Smooth muscle cell (in vitro differentiated cells): ENCODE measurements around the gene CLDN5. TPM values are rescaled to one million over a fixed set of nuclear protein-coding genes. Genes with fewer than 3 reads are reported as not detected.

Experiments
- DNase-seq: peaks from one replicate; lab custom pipeline; 2025; ENCODE audit not compliant: unreplicated experiment; lab: John Stamatoyannopoulos, UW
- H2AFZ ChIP-seq: fragments of 200-600 bp; sonication (generic); 2 replicates; pipeline ENCODE4 v1.6.0; 2016; ENCODE audit warnings: antibody characterized with exemption, low read depth, mild to moderate bottlenecking
- H3F3A ChIP-seq: fragments of 200-600 bp; sonication (generic); 2 replicates; pipeline ENCODE4 v1.6.0; 2017; ENCODE audit warnings: antibody characterized with exemption, low read depth
- H3K27ac ChIP-seq: fragments of 200-600 bp; sonication (generic); 2 replicates; pipeline ENCODE4 v1.5.1; 2016; ENCODE audit warnings: low read depth, mild to moderate bottlenecking
- H3K27me3 ChIP-seq: fragments of 200-600 bp; sonication (generic); 2 replicates; pipeline ENCODE4 v1.6.1; 2016; ENCODE audit warnings: low read depth, mild to moderate bottlenecking
- H3K36me3 ChIP-seq: fragments of 200-600 bp; sonication (generic); 2 replicates; pipeline ENCODE4 v1.5.1; 2016; ENCODE audit warnings: low read depth
- H3K4me1 ChIP-seq: fragments of 200-600 bp; sonication (generic); 2 replicates; pipeline ENCODE4 v1.5.1; 2016; ENCODE audit warnings: low read depth
- H3K4me2 ChIP-seq: fragments of 200-600 bp; sonication (generic); 2 replicates; pipeline ENCODE4 v1.6.0; 2016; ENCODE audit warnings: mild to moderate bottlenecking
- H3K4me3 ChIP-seq: fragments of 200-600 bp; sonication (generic); 2 replicates; pipeline ENCODE4 v1.5.1; 2016; ENCODE audit warnings: mild to moderate bottlenecking
- H3K79me2 ChIP-seq: fragments of 200-600 bp; sonication (generic); 2 replicates; pipeline ENCODE4 v1.6.0; 2016; ENCODE audit warnings: low read depth, mild to moderate bottlenecking
- H3K9ac ChIP-seq: fragments of 200-600 bp; sonication (generic); 2 replicates; pipeline ENCODE4 v1.6.0; 2016; ENCODE audit warnings: low read depth
- H3K9me3 ChIP-seq: fragments of 200-600 bp; sonication (generic); replicated peaks from 2 replicates; pipeline ENCODE4 v1.5.1; 2016; ENCODE audit warnings: low read depth
- H4K20me1 ChIP-seq: fragments of 200-600 bp; sonication (generic); 2 replicates; pipeline ENCODE4 v1.6.0; 2016; ENCODE audit warnings: low read depth
- WGBS: methylation state at CpG from one replicate; pipeline ENCODE4 v1.1.7; 2016; ENCODE audit warnings: low lambda C conversion rate; 5-methylcytosine and 5-hydroxymethylcytosine counted together
- polyA plus RNA-seq: library from polyadenylated mRNA; unstranded; fragments of >200 nt; fragmentation: Nextera tagmentation; extraction: Ambion mirVana; gene quantifications from 2 replicates; pipeline ENCODE4 v1.2.1, GENCODE V29; 2016
- total RNA-seq: library from RNA; depleted of rRNA; stranded (reverse); fragments of >200 nt; gene quantifications from 2 replicates; pipeline ENCODE4 v1.2.3, GENCODE V29; 2014
- TF ChIP-seq, protein P1 (sequence below): fragments of 200-600 bp; sonication (generic); IDR thresholded peaks from 2 replicates; pipeline ENCODE4 v1.5.1; 2017; ENCODE audit warnings: borderline replicate concordance, mild to moderate bottlenecking, antibody characterized with exemption; ENCODE audit not compliant: insufficient read depth, poor library complexity, severe bottlenecking

CLDN5 gene
- total and polyA plus RNA-seq, 2 experiments from 2014 or later = 0.11 TPM; not detected in 1

DNA sequence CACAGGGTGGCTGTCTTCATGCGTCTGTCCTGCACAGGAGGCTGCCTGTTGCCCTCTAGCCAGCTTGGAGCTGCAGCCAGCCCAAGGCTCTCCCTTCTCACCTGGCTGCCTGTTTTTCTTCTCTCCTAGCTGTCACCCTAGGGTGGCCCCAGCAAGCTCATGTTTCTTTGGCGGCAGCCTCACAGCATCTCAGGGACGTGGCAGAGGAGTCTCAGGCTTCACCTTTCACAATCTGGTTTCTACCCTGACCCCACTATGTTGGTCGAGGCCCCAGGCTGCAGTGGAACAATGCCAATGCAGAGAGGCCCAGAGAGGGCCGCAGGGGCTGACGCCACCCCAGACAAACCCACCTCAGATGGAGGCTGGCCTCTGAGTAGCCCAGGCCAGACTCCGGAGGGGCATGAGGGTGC, 2.5 kb upstream of the CLDN5 start:
- H3K9ac ChIP-seq = no peak overlapping the region

DNA sequence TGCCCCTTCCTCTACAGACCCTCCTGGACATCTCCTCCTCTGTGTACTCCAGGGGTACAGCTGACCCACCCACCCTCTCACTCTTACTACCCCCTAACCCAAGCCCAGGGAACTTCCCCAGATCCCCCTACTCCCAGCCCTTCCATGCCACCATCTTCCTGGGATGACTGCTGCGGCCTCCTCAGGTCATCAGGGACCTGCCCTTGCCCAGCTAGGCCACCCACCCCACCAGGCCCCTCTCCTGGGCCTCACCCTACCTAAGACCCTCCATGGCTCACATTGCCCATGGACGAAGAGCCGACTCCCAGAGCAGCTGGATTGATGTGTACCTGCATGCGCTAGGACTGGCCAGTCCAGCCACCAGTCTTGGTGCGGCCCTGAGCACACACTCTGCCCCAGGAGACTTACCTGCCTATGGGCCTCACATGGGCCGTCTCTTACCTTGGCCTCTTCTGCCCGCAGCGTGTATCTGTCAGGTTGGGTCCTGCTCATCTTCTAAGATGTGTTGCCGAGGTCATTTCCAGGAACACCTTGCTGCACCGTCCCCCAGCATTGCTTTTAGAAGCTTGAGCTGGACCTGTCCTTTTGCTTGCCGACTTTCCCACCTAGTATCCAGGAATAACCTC, 2.0 kb upstream of the CLDN5 start:
- Histone ChIP-seq H3K4me3 (no peak overlapping the region), H3K79me2 (no peaks in the 10 kb centered on the region), H3K9me3 (no peaks in the 10 kb centered on the region), H3F3A (no peaks in the 10 kb centered on the region), H3K4me2 (no peak overlapping the region), H3K4me1 (peaks cover 12% of the 10 kb centered on the region), H3K27me3 (peaks cover 52% of the 10 kb centered on the region), H3K9ac (no peak overlapping the region), H3K27ac (no peak overlapping the region), H3K36me3 (no peaks in the 10 kb centered on the region), H4K20me1 (no peaks in the 10 kb centered on the region), H2AFZ (no peak overlapping the region)
- TF ChIP-seq, protein P1, sequence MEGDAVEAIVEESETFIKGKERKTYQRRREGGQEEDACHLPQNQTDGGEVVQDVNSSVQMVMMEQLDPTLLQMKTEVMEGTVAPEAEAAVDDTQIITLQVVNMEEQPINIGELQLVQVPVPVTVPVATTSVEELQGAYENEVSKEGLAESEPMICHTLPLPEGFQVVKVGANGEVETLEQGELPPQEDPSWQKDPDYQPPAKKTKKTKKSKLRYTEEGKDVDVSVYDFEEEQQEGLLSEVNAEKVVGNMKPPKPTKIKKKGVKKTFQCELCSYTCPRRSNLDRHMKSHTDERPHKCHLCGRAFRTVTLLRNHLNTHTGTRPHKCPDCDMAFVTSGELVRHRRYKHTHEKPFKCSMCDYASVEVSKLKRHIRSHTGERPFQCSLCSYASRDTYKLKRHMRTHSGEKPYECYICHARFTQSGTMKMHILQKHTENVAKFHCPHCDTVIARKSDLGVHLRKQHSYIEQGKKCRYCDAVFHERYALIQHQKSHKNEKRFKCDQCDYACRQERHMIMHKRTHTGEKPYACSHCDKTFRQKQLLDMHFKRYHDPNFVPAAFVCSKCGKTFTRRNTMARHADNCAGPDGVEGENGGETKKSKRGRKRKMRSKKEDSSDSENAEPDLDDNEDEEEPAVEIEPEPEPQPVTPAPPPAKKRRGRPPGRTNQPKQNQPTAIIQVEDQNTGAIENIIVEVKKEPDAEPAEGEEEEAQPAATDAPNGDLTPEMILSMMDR = no peak
- DNase-seq = no peak
- 96% methylated on average over 11 of the region's 11 CpGs for WGBS

More for the DNA sequence above, 2.5 kb upstream of the CLDN5 start:
- Histone ChIP-seq H3K27ac (no peak overlapping the region), H3K4me1 (peaks cover 12% of the 10 kb centered on the region), H4K20me1 (no peaks in the 10 kb centered on the region), H3K9me3 (no peaks in the 10 kb centered on the region), H3K36me3 (no peaks in the 10 kb centered on the region), H2AFZ (no peak overlapping the region), H3K79me2 (no peaks in the 10 kb centered on the region), H3K27me3 (peaks cover 48% of the 10 kb centered on the region), H3K4me2 (no peak overlapping the region), H3K4me3 (no peak overlapping the region), H3F3A (no peaks in the 10 kb centered on the region)
- TF ChIP-seq, protein P1 = no peak
- 89% methylated on average over 7 of the region's 7 CpGs for WGBS
- no peak for DNase-seq

DNA sequence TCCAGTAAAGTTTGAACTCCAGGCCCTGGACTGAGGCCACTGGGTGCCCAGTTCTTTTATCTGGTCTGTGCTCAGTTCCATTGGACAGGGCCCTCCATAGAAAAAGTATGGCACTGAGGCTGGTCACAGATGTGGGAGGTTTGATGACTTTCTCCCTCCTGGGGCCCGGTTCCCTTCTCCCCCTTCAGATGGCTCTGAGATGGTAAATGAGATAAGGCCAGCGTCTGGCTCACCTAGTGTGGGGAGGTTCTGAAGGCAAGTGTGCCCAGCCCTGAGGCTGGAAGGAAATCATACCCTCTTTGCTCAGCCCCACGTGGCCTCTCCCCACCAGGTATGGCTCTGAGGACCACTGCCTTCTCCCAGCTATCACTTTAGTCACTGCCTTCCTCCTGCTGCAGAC, 1.5 kb upstream of the CLDN5 start:
- no peaks in the 10 kb centered on the region for H3K9me3 ChIP-seq
- H3K27ac ChIP-seq = no peak overlapping the region
- H2AFZ ChIP-seq = no peak overlapping the region
- no peaks in the 10 kb centered on the region for H3K79me2 ChIP-seq
- no peak overlapping the region for H3K9ac ChIP-seq
- TF ChIP-seq, protein P1 = no peak
- H3K4me1 ChIP-seq = peaks cover 12% of the 10 kb centered on the region
- H3F3A ChIP-seq = no peaks in the 10 kb centered on the region
- no peak overlapping the region for H3K4me3 ChIP-seq
- no peaks in the 10 kb centered on the region for H3K36me3 ChIP-seq
- no peak overlapping the region for H3K4me2 ChIP-seq
- H4K20me1 ChIP-seq = no peaks in the 10 kb centered on the region
- peaks cover 55% of the 10 kb centered on the region for H3K27me3 ChIP-seq
- 76% methylated on average over 3 of the region's 3 CpGs for WGBS
- no peak for DNase-seq

DNA sequence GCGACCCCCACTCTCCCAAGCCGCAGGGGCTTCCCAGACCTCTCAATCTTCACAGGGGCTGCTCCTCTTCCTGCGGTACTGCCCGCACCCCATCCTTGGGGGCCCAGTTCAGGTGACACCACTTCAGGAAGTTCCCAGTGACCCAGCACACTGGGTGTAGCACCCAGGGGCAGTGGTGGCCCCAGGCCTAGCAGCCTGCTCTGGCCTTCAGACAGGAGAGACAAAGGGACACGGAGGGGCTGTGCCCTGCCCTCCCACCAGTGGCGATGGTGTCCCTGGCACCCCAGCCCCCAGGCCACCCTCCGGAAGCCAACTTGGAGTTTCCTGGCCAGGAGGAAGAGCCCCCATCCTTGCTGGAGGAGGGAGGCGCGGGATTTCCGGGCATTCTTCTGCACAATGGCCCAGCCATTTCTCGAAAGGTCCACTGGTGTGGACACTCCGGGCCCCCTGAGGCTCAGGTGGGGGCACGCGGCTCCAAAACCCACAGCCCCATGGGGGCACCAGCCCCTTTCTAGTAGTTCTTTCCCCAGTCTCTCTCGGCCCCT, 978 bp upstream of the CLDN5 start:
- Histone ChIP-seq H3K4me3 (no peak overlapping the region), H3K4me1 (peaks cover 12% of the 10 kb centered on the region), H3K4me2 (no peak overlapping the region), H4K20me1 (no peaks in the 10 kb centered on the region), H3K79me2 (no peaks in the 10 kb centered on the region), H3K36me3 (no peaks in the 10 kb centered on the region), H3K9me3 (no peaks in the 10 kb centered on the region), H3F3A (no peaks in the 10 kb centered on the region), H2AFZ (no peak overlapping the region), H3K27me3 (peaks cover 55% of the 10 kb centered on the region), H3K27ac (no peak overlapping the region), H3K9ac (no peak overlapping the region)
- TF ChIP-seq, protein P1 = no peak
- WGBS = 91% methylated on average over 15 of the region's 15 CpGs
- DNase-seq = no peak
